HepG2 (cell line): Measurements from ENCODE around the gene GPN2. TPM values are rescaled to one million over a fixed set of nuclear protein-coding genes. Genes with fewer than 3 reads are reported as not detected.

Experiments used
- KLF12 ChIP-seq: sonication (generic); formaldehyde crosslinking; IDR thresholded peaks from 2 replicates; pipeline ENCODE4 v1.4.0; 2020; ENCODE audit warnings: missing genetic modification reagents, borderline replicate concordance
- SAP130 ChIP-seq: IDR thresholded peaks from 2 replicates; pipeline ENCODE4 v1.6.1; 2016; ENCODE audit warnings: low read depth
- ZEB1 ChIP-seq: IDR thresholded peaks from 2 replicates; pipeline ENCODE4 v1.6.1; 2012; ENCODE audit warnings: mild to moderate bottlenecking, low read depth, inconsistent platforms; ENCODE audit not compliant: insufficient replicate concordance
- ZNF510 ChIP-seq: sonication (generic); formaldehyde crosslinking; IDR thresholded peaks from 2 replicates; pipeline ENCODE4 v1.4.0; 2020; ENCODE audit warnings: low read depth, mild to moderate bottlenecking, missing genetic modification reagents
- ZNF556 ChIP-seq: sonication (generic); formaldehyde crosslinking; IDR thresholded peaks from 2 replicates; pipeline ENCODE4 v1.4.0; 2020; ENCODE audit warnings: mild to moderate bottlenecking, missing genetic modification reagents, borderline replicate concordance
- ZNF598 ChIP-seq: sonication (generic); formaldehyde crosslinking; IDR thresholded peaks from 2 replicates; pipeline ENCODE4 v1.5.1; 2020; ENCODE audit warnings: mild to moderate bottlenecking, missing genetic modification reagents, borderline replicate concordance
- ZNF792 ChIP-seq: IDR thresholded peaks from 2 replicates; pipeline ENCODE4 v1.6.1; 2016
- ZSCAN22 ChIP-seq: sonication (generic); formaldehyde crosslinking; IDR thresholded peaks from 2 replicates; pipeline ENCODE4 v1.4.0; 2020; ENCODE audit warnings: mild to moderate bottlenecking, missing genetic modification reagents
- polyA plus RNA-seq, 8 experiments: library from polyadenylated mRNA; depleted of rRNA in 3 of 8; stranded (reverse) in 7 of 8; unstranded in 1 of 8; fragments of >200 nt; fragmentation: Illumina TruSeq in 4 of 8; extraction: Trizol in 4 of 8; gene quantifications; 2 replicates each; pipeline versions ENCODE4 v1.2.1 to v1.2.3, GENCODE V29; 2011 to 2016; ENCODE audit warnings: low read depth in 4 of 8, missing spikeins in 1 of 8, mixed read lengths in 1 of 8; ENCODE audit not compliant: insufficient read depth in 1 of 8
- total RNA-seq, 5 experiments: library from RNA; depleted of rRNA; stranded (reverse); fragments of >200 nt; fragmentation: Illumina TruSeq; extraction: Trizol; gene quantifications; 2 replicates each; pipeline ENCODE4 v1.2.3, GENCODE V29; 2016; ENCODE audit warnings: low read depth in 1 of 5
- TF ChIP-seq, protein P1 (sequence below): sonication (generic); formaldehyde crosslinking; IDR thresholded peaks from 2 replicates; pipeline ENCODE4 v1.8.0; 2022; ENCODE audit warnings: missing genetic modification reagents, mild to moderate bottlenecking, borderline replicate concordance
- TF ChIP-seq, protein P2 (sequence below): sonication (generic); formaldehyde crosslinking; IDR thresholded peaks from 2 replicates; pipeline ENCODE4 v1.4.0; 2020; ENCODE audit warnings: mild to moderate bottlenecking, low read depth, missing genetic modification reagents
- TF ChIP-seq, protein P3 (sequence below), 2 experiments: sonication (generic) in 1 of 2; formaldehyde crosslinking in 1 of 2; IDR thresholded peaks; 2 replicates each; pipeline versions ENCODE4 v1.4.0 to v1.6.1; 2016 to 2020; ENCODE audit warnings: borderline replicate concordance in 1 of 2, low read depth in 1 of 2, mild to moderate bottlenecking in 1 of 2, missing genetic modification reagents in 1 of 2
- TF ChIP-seq, protein P4 (sequence below): sonication (generic); formaldehyde crosslinking; IDR thresholded peaks from 2 replicates; pipeline ENCODE4 v1.8.1; 2023; ENCODE audit warnings: mild to moderate bottlenecking, missing genetic modification reagents
- TF ChIP-seq, protein P5 (sequence below): sonication (generic); formaldehyde crosslinking; IDR thresholded peaks from 2 replicates; pipeline ENCODE4 v1.4.0; 2020; ENCODE audit warnings: mild to moderate bottlenecking, missing genetic modification reagents, borderline replicate concordance

Gene GPN2
- total and polyA plus RNA-seq, 2 of the 13 experiments (the other 11 are each of a cell fraction or from before 2014, with no cell fraction given), result 19.3 to 38.9 TPM

DNA sequence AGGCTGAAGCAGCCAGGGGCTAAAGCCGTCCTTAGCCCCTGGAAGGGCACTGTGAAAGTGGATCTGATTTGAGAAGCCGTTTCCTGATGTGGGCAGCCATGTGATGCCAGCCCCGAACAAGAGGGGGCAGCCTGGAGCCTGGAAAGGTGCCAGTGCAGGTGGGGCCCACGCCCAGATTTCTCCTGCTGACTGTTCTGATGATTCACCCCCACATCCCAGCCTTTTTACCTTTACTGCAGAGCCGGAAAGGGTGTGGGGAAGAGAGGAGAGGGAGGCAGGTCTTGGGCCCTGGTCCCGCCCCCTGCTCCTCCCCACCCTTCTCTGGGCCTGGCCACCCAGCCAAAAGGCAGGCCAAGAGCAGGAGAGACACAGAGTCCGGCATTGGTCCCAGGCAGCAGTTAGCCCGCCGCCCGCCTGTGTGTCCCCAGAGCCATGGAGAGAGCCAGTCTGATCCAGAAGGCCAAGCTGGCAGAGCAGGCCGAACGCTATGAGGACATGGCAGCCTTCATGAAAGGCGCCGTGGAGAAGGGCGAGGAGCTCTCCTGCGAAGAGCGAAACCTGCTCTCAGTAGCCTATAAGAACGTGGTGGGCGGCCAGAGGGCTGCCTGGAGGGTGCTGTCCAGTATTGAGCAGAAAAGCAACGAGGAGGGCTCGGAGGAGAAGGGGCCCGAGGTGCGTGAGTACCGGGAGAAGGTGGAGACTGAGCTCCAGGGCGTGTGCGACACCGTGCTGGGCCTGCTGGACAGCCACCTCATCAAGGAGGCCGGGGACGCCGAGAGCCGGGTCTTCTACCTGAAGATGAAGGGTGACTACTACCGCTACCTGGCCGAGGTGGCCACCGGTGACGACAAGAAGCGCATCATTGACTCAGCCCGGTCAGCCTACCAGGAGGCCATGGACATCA, 27.1 kb downstream of the GPN2 start, which contains the start of gene SFN (continued):
- TF ChIP-seq, protein P1, sequence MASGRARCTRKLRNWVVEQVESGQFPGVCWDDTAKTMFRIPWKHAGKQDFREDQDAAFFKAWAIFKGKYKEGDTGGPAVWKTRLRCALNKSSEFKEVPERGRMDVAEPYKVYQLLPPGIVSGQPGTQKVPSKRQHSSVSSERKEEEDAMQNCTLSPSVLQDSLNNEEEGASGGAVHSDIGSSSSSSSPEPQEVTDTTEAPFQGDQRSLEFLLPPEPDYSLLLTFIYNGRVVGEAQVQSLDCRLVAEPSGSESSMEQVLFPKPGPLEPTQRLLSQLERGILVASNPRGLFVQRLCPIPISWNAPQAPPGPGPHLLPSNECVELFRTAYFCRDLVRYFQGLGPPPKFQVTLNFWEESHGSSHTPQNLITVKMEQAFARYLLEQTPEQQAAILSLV (CRISPR knock-in tag), result no peak
- TF ChIP-seq ZNF510 (0 out of 2 replicates have a peak, but pooled peaks have one; percentile 50), ZEB1 (peak; percentile 94), ZNF598 (CRISPR knock-in tag) (0 out of 2 replicates have a peak, but pooled peaks have one; percentile 33), SAP130 (CRISPR knock-in tag) (peak; percentile 69), KLF12 (CRISPR knock-in tag) (peak; percentile 70; the same call in 1 of the 2 replicates), ZNF792 (CRISPR knock-in tag) (peak; percentile 55; the same call in 1 of the 2 replicates), ZNF556 (0 out of 2 replicates have a peak, but pooled peaks have one; percentile 47), ZSCAN22 (CRISPR knock-in tag) (no peak)
- TF ChIP-seq, protein P2, sequence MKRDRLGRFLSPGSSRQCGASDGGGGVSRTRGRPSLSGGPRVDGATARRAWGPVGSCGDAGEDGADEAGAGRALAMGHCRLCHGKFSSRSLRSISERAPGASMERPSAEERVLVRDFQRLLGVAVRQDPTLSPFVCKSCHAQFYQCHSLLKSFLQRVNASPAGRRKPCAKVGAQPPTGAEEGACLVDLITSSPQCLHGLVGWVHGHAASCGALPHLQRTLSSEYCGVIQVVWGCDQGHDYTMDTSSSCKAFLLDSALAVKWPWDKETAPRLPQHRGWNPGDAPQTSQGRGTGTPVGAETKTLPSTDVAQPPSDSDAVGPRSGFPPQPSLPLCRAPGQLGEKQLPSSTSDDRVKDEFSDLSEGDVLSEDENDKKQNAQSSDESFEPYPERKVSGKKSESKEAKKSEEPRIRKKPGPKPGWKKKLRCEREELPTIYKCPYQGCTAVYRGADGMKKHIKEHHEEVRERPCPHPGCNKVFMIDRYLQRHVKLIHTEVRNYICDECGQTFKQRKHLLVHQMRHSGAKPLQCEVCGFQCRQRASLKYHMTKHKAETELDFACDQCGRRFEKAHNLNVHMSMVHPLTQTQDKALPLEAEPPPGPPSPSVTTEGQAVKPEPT (CRISPR knock-in tag), result 0 out of 2 replicates have a peak, but pooled peaks have one; percentile 27
- TF ChIP-seq, protein P3, sequence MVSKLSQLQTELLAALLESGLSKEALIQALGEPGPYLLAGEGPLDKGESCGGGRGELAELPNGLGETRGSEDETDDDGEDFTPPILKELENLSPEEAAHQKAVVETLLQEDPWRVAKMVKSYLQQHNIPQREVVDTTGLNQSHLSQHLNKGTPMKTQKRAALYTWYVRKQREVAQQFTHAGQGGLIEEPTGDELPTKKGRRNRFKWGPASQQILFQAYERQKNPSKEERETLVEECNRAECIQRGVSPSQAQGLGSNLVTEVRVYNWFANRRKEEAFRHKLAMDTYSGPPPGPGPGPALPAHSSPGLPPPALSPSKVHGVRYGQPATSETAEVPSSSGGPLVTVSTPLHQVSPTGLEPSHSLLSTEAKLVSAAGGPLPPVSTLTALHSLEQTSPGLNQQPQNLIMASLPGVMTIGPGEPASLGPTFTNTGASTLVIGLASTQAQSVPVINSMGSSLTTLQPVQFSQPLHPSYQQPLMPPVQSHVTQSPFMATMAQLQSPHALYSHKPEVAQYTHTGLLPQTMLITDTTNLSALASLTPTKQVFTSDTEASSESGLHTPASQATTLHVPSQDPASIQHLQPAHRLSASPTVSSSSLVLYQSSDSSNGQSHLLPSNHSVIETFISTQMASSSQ (IDR thresholded peaks at IDR 0.05; ENCODE audit: low read depth), result no peak
- TF ChIP-seq, protein P3 (CRISPR knock-in tag; IDR thresholded peaks at IDR 0.05; ENCODE audit: borderline replicate concordance), result 0 out of 2 replicates have a peak, but pooled peaks have one; percentile 26
- TF ChIP-seq, protein P4, sequence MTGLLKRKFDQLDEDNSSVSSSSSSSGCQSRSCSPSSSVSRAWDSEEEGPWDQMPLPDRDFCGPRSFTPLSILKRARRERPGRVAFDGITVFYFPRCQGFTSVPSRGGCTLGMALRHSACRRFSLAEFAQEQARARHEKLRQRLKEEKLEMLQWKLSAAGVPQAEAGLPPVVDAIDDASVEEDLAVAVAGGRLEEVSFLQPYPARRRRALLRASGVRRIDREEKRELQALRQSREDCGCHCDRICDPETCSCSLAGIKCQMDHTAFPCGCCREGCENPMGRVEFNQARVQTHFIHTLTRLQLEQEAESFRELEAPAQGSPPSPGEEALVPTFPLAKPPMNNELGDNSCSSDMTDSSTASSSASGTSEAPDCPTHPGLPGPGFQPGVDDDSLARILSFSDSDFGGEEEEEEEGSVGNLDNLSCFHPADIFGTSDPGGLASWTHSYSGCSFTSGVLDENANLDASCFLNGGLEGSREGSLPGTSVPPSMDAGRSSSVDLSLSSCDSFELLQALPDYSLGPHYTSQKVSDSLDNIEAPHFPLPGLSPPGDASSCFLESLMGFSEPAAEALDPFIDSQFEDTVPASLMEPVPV (CRISPR knock-in tag), result 0 out of 2 replicates have a peak, but pooled peaks have one; percentile 55
- TF ChIP-seq, protein P5, sequence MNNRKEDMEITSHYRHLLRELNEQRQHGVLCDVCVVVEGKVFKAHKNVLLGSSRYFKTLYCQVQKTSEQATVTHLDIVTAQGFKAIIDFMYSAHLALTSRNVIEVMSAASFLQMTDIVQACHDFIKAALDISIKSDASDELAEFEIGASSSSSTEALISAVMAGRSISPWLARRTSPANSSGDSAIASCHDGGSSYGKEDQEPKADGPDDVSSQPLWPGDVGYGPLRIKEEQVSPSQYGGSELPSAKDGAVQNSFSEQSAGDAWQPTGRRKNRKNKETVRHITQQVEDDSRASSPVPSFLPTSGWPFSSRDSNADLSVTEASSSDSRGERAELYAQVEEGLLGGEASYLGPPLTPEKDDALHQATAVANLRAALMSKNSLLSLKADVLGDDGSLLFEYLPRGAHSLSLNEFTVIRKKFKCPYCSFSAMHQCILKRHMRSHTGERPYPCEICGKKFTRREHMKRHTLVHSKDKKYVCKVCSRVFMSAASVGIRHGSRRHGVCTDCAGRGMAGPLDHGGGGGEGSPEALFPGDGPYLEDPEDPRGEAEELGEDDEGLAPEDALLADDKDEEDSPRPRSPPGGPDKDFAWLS (CRISPR knock-in tag), result peak; percentile 72; the same call in 1 of the 2 replicates
